OCI-LY7 (cell line): Measurements from ENCODE around the gene LTBR. TPM values are rescaled to one million over a fixed set of nuclear protein-coding genes. Genes with fewer than 3 reads are reported as not detected.
A peak's percentile ranks its signal among the peaks of the same experiment; 100 is the strongest.

ENCODE experiments used
- BruUV-seq: library from RNA; stranded (reverse); fragments of 400-500 nt; replicated peaks from 2 replicates; lab custom pipeline; 2021; lab: Mats Ljungman, UMichigan
- CTCF ChIA-PET: fragments of 300-600 bp; sonication (Branson Sonifier 250); formaldehyde crosslinking; loops from one replicate; lab custom pipeline; 2022; ENCODE audit warnings: antibody characterized with exemption; ENCODE audit not compliant: unreplicated experiment; lab: Charles Lee
- POLR2A ChIA-PET: fragments of 300-600 bp; sonication (Branson Sonifier 250); formaldehyde crosslinking; loops from one replicate; lab custom pipeline; 2022; ENCODE audit warnings: antibody characterized with exemption; lab: Charles Lee
- DNase-seq: peaks from one replicate; pipeline ENCODE4 v3.0.0-alpha.2; 2015; ENCODE audit warnings: low spot score
- H2AFZ ChIP-seq: fragments of 200-600 bp; sonication (generic), shearing (Covaris generic); 2 replicates; pipeline ENCODE4 v1.6.1; 2014; ENCODE audit warnings: mild to moderate bottlenecking, antibody characterized with exemption, low read length, moderate library complexity
- H3K27ac ChIP-seq: fragments of 200-600 bp; sonication (generic); 2 replicates; pipeline ENCODE4 v1.5.1; 2014; ENCODE audit warnings: mixed run types, low read depth, mild to moderate bottlenecking, moderate library complexity, low read length, inconsistent platforms; ENCODE audit not compliant: poor library complexity, severe bottlenecking
- H3K36me3 ChIP-seq: fragments of 200-600 bp; sonication (generic); 2 replicates; pipeline ENCODE4 v1.6.1; 2014; ENCODE audit warnings: mild to moderate bottlenecking, antibody characterized with exemption, low read length, moderate library complexity, mixed read lengths; ENCODE audit not compliant: insufficient read depth
- H3K4me1 ChIP-seq: fragments of 200-600 bp; sonication (generic); 2 replicates; pipeline ENCODE4 v1.5.1; 2014; ENCODE audit warnings: mild to moderate bottlenecking, low read length; ENCODE audit not compliant: insufficient read depth, poor library complexity, severe bottlenecking
- H3K4me2 ChIP-seq: fragments of 200-600 bp; sonication (generic); 2 replicates; pipeline ENCODE4 v1.6.1; 2014; ENCODE audit warnings: mild to moderate bottlenecking, low read length
- H3K4me3 ChIP-seq: fragments of 200-600 bp; sonication (generic); 2 replicates; pipeline ENCODE4 v1.5.1; 2014; ENCODE audit warnings: mild to moderate bottlenecking, low read depth, low read length; ENCODE audit not compliant: poor library complexity, severe bottlenecking
- H3K79me2 ChIP-seq: fragments of 200-600 bp; sonication (generic); 2 replicates; pipeline ENCODE4 v1.6.1; 2016; ENCODE audit warnings: low read depth, mild to moderate bottlenecking, low read length, moderate library complexity, mixed read lengths; ENCODE audit not compliant: insufficient read depth
- H3K9me2 ChIP-seq: fragments of 200-600 bp; sonication (generic); 2 replicates; pipeline ENCODE4 v1.6.1; 2016; ENCODE audit warnings: mild to moderate bottlenecking, low read length, mixed read lengths; ENCODE audit not compliant: insufficient read depth
- H3K9me3 ChIP-seq: fragments of 200-600 bp; sonication (generic); 2 replicates; pipeline ENCODE4 v1.6.1; 2014; ENCODE audit warnings: mild to moderate bottlenecking, mixed run types, low read length, mixed read lengths
- H4K20me1 ChIP-seq: fragments of 200-600 bp; sonication (generic); 2 replicates; pipeline ENCODE4 v1.6.1; 2014; ENCODE audit warnings: mild to moderate bottlenecking, antibody characterized with exemption, low read length, moderate library complexity, mixed read lengths; ENCODE audit not compliant: insufficient read depth
- CTCF ChIP-seq: fragments of 200-600 bp; sonication (generic); conservative IDR thresholded peaks from 2 replicates; pipeline ENCODE4 v1.5.1; 2014; ENCODE audit warnings: mild to moderate bottlenecking, antibody characterized with exemption, low read length, moderate library complexity, mixed read lengths
- EZH2phosphoT487 ChIP-seq: fragments of 200-600 bp; sonication (generic); IDR thresholded peaks from 2 replicates; pipeline ENCODE4 v1.6.1; 2018; ENCODE audit warnings: low read depth, borderline replicate concordance, mild to moderate bottlenecking, mixed run types, antibody characterized with exemption, low read length, moderate library complexity, mixed read lengths
- intact Hi-C: fragments of 100-400 bp; cut with micrococcal nuclease; formaldehyde crosslinking; loops from one replicate; pipeline ENCODE4 v1.10.0; 2022; ENCODE audit not compliant: unreplicated experiment
- total RNA-seq, 2 experiments: library from RNA; depleted of rRNA in 1 of 2; stranded (reverse); fragments of >200 nt in 1 of 2; shearing (Covaris generic) in 1 of 2; gene quantifications; 2 replicates each; pipeline ENCODE4 v1.2.3, GENCODE V29; 2014 to 2022

The LTBR gene
- total RNA-seq, 2 experiments from 2014 or later: not detected

DNA sequence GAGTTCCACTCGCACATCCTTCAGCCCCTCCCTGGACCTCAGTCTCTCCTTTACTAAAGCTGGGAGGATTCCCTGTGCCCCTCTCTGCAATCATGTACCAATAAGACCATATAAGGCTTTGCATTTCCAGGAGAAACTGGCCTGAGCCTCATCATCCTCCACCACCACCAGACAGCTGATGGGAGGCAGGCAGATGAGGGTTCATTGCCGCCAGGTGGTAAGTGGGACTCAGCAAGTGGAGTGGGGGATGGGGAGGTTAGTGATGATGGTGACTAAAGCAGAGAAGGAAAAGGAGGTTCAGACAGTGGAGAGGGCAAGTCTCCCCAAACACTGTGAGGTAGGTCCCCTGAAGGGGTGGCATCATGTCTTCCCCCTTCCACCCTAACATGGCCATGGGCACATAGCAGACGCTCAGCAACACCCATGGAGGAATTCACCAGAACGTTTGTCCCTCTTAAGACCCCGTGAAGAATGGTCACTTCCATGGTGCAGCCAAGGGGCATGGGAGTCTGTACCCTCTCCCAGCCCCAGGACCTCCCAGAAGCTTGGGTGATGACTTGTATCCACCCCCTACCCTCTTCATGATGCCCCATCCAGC lies 37.6 kb upstream of the LTBR start:
- DNase-seq: no peak
- BruUV-seq: no TSS peak
- Histone ChIP-seq H3K36me3 (no peaks in the 10 kb centered on the region), H3K27ac (no peak overlapping the region), H3K4me3 (no peak overlapping the region), H3K79me2 (peaks cover 6% of the 10 kb centered on the region; the same call in 1 of the 2 replicates), H3K4me1 (peaks cover 46% of the 10 kb centered on the region), H3K9me3 (no peaks in the 10 kb centered on the region), H3K9me2 (no peaks in the 10 kb centered on the region), H4K20me1 (no peaks in the 10 kb centered on the region), H3K4me2 (peak overlapping the region; percentile 17; the same call in 1 of the 2 replicates), H2AFZ (peak overlapping the region; percentile 56; the same call in 1 of the 2 replicates)
- CTCF ChIA-PET: interaction anchor here (1.0 to 3.0 kb wide), 4 partner anchors 10 to 31 kb away, joined by 3 to 18 read pairs (median 4); no protein-coding TSS in a partner anchor
- intact Hi-C loops: no loop called here
- POLR2A ChIA-PET: interaction anchor here (0.6 to 3.5 kb wide), 4 partner anchors 10 to 96 kb away, joined by 5 to 19 read pairs (median 12); no protein-coding TSS in a partner anchor
- TF ChIP-seq EZH2phosphoT487: no peak
- TF ChIP-seq CTCF: no peak

GRCh38 chr12:6346942-6347341 lies 37.0 kb upstream of the LTBR start:
- Histone ChIP-seq H2AFZ (no peak overlapping the region), H3K4me1 (peaks cover 50% of the 10 kb centered on the region), H3K9me3 (no peaks in the 10 kb centered on the region), H3K4me3 (no peak overlapping the region), H3K79me2 (no peaks in the 10 kb centered on the region; the same call in 1 of the 2 replicates), H3K4me2 (no peak overlapping the region), H3K36me3 (no peaks in the 10 kb centered on the region), H3K27ac (no peak overlapping the region), H3K9me2 (no peaks in the 10 kb centered on the region), H4K20me1 (no peaks in the 10 kb centered on the region)
- TF ChIP-seq CTCF: no peak
- no peak for TF ChIP-seq EZH2phosphoT487
- no peak for DNase-seq
- no TSS peak for BruUV-seq
- ChIA-PET POLR2A (interaction anchor here (3.5 kb wide), 1 partner anchor 10 kb away, joined by 19 read pairs; no protein-coding TSS in a partner anchor), CTCF (interaction anchor here (3.0 kb wide), 1 partner anchor 9 kb away, joined by 18 read pairs; no protein-coding TSS in a partner anchor)
- intact Hi-C loops: no loop called here
